GM12878 (cell line): ENCODE measurements around the gene MYO18B. TPM values are rescaled to one million over a fixed set of nuclear protein-coding genes. Genes with fewer than 3 reads are reported as not detected.

Experiments
- ATAC-seq: fragments of 200-7000 bp; cut with Tn5 transposase; 3 replicates; pipeline ENCODE4 v1.9.1; 2020; ENCODE audit warnings: mild to moderate bottlenecking, moderate library complexity
- BruUV-seq: library from RNA; stranded (reverse); fragments of 400-500 nt; replicated peaks from 2 replicates; lab custom pipeline; 2021; lab: Mats Ljungman, UMichigan
- CTCF ChIA-PET: fragments of 300-600 bp; sonication (Branson Sonifier 250); formaldehyde crosslinking; extraction: SDS; loops from one replicate; lab custom pipeline; 2021; ENCODE audit warnings: inconsistent platforms; lab: Yijun Ruan, JAX
- POLR2A ChIA-PET: fragments of 350-600 bp; formaldehyde crosslinking; extraction: SDS; loops from one replicate; lab custom pipeline; 2021; ENCODE audit warnings: inconsistent platforms; lab: Charles Lee
- RAD21 ChIA-PET: fragments of 300-600 bp; sonication (Branson Sonifier 250); formaldehyde crosslinking; loops from one replicate; lab custom pipeline; 2023; ENCODE audit warnings: antibody characterized with exemption; ENCODE audit not compliant: unreplicated experiment; lab: Charles Lee
- SMC1A ChIA-PET: fragments of 300-600 bp; sonication (Branson Sonifier 250); formaldehyde crosslinking; loops from one replicate; lab custom pipeline; 2023; ENCODE audit not compliant: unreplicated experiment, uncharacterized antibody; lab: Charles Lee
- DNase-seq: peaks from one replicate; pipeline ENCODE4 v3.0.0-alpha.2; 2011; ENCODE audit warnings: low read depth, low spot score
- FAIRE-seq: peaks from 3 replicates; lab custom pipeline; 2011; peaks lifted over from hg19 to GRCh38; lab: Jason Lieb, UNC
- H2AFZ ChIP-seq: 2 replicates; pipeline ENCODE4 v1.6.0; 2011; ENCODE audit warnings: low read depth, low read length, control low read depth; ENCODE audit not compliant: control insufficient read depth
- H3K27ac ChIP-seq: 2 replicates; pipeline ENCODE4 v1.5.1; 2011; ENCODE audit warnings: control low read depth; ENCODE audit not compliant: control insufficient read depth, insufficient read depth
- H3K27me3 ChIP-seq, 2 experiments: replicated peaks in 1 of 2; 2 replicates each; pipeline versions ENCODE4 v1.6.0 to v1.6.1; 2011; ENCODE audit warnings: low read length in 1 of 2; ENCODE audit not compliant: control insufficient read depth in 2 of 2, insufficient read depth in 2 of 2
- H3K36me3 ChIP-seq, 2 experiments: 2 replicates each; pipeline ENCODE4 v1.5.1; 2011; ENCODE audit warnings: low read length in 1 of 2; ENCODE audit not compliant: control insufficient read depth in 2 of 2, insufficient read depth in 2 of 2
- H3K4me1 ChIP-seq: 2 replicates; pipeline ENCODE4 v1.6.1; 2011; ENCODE audit warnings: mild to moderate bottlenecking, low read length, moderate library complexity, mixed read lengths; ENCODE audit not compliant: control insufficient read depth, insufficient read depth
- H3K4me2 ChIP-seq: 2 replicates; pipeline ENCODE4 v1.6.0; 2011; ENCODE audit warnings: control low read depth; ENCODE audit not compliant: control insufficient read depth, insufficient read depth
- H3K4me3 ChIP-seq: fragments of 200-600 bp; sonication (generic); 2 replicates; pipeline ENCODE4 v1.5.1; 2016
- H3K79me2 ChIP-seq: 2 replicates; pipeline ENCODE4 v1.6.0; 2011; ENCODE audit warnings: low read length; ENCODE audit not compliant: control insufficient read depth, insufficient read depth
- H3K9ac ChIP-seq: 2 replicates; pipeline ENCODE4 v1.8.0; 2011; ENCODE audit warnings: low read length, control low read depth, mixed read lengths; ENCODE audit not compliant: control insufficient read depth, insufficient read depth
- H3K9me3 ChIP-seq: replicated peaks from 3 replicates; pipeline ENCODE4 v1.5.1; 2011; ENCODE audit warnings: mild to moderate bottlenecking, low read length; ENCODE audit not compliant: control insufficient read depth, insufficient read depth
- H4K20me1 ChIP-seq: 2 replicates; pipeline ENCODE4 v1.6.0; 2011; ENCODE audit not compliant: control insufficient read depth, insufficient read depth
- CEBPZ ChIP-seq: fragments of 150-350 bp; IDR thresholded peaks from 2 replicates; pipeline ENCODE4 v1.6.1; 2016; ENCODE audit warnings: low read depth, low read length
- CREM ChIP-seq: IDR thresholded peaks from 2 replicates; pipeline ENCODE4 v1.6.1; 2014; ENCODE audit warnings: antibody characterized with exemption, low read depth
- ESRRA ChIP-seq: IDR thresholded peaks from 2 replicates; pipeline ENCODE4 v1.6.1; 2012; ENCODE audit warnings: mild to moderate bottlenecking, low read length, improper control_type of control experiment
- GABPA ChIP-seq: IDR thresholded peaks from 2 replicates; pipeline ENCODE4 v1.6.1; 2014; ENCODE audit warnings: antibody characterized with exemption, low read depth, mild to moderate bottlenecking, inconsistent platforms
- MTA2 ChIP-seq: fragments of 450-650 bp; IDR thresholded peaks from 2 replicates; pipeline ENCODE4 v1.6.1; 2016; ENCODE audit warnings: low read depth, mild to moderate bottlenecking, moderate library complexity
- NFIC ChIP-seq: IDR thresholded peaks from 2 replicates; pipeline ENCODE4 v1.6.1; 2012; ENCODE audit warnings: low read depth, mild to moderate bottlenecking, inconsistent platforms, low read length, moderate library complexity
- NKRF ChIP-seq: fragments of 450-650 bp; conservative IDR thresholded peaks from 2 replicates; pipeline ENCODE4 v1.6.1; 2017; ENCODE audit warnings: mild to moderate bottlenecking, moderate library complexity
- POLR2A ChIP-seq: IDR thresholded peaks from 2 replicates; pipeline ENCODE4 v1.6.1; 2011; ENCODE audit warnings: low read depth, mild to moderate bottlenecking, low read length
- PRDM15 ChIP-seq: fragments of 450-650 bp; formaldehyde crosslinking; IDR thresholded peaks from 2 replicates; pipeline ENCODE4 v1.4.0; 2020; ENCODE audit warnings: mild to moderate bottlenecking, moderate library complexity
- RELA ChIP-seq: fragments of 450-650 bp; IDR thresholded peaks from 2 replicates; pipeline ENCODE4 v1.8.0; 2014; ENCODE audit warnings: borderline replicate concordance; ENCODE audit not compliant: partially characterized antibody
- REST ChIP-seq: IDR thresholded peaks from 2 replicates; pipeline ENCODE4 v1.6.1; 2012; ENCODE audit warnings: mild to moderate bottlenecking, low read depth, low read length
- ZZZ3 ChIP-seq: IDR thresholded peaks from 2 replicates; pipeline ENCODE4 v1.6.1; 2011; ENCODE audit warnings: low read depth; ENCODE audit not compliant: control insufficient read depth, insufficient read length
- WGBS: methylation state at CpG from one replicate; pipeline ENCODE4 v1.1.6; 2016; ENCODE audit warnings: low lambda C conversion rate; ENCODE audit not compliant: insufficient replicate concordance, insufficient coverage; ENCODE audit errors: missing lambda C conversion rate; 5-methylcytosine and 5-hydroxymethylcytosine counted together
- in situ Hi-C: fragments of 300-500 bp; cut with MboI; formaldehyde crosslinking; loops from 9 replicates; pipeline ENCODE4 v1.14.3; 2018; ENCODE audit warnings: mixed read lengths
- intact Hi-C: fragments of 100-400 bp; cut with micrococcal nuclease; formaldehyde crosslinking; loops from one replicate; pipeline ENCODE4 v1.14.2; 2022; ENCODE audit not compliant: unreplicated experiment
- polyA plus RNA-seq, 11 experiments: library from polyadenylated mRNA; depleted of rRNA in 4 of 11; unstranded in 6 of 11; stranded (reverse) in 5 of 11; fragments of >200 nt; fragmentation: Nextera tagmentation in 4 of 11; fragmentation: Illumina TruSeq in 1 of 11; extraction: Ambion mirVana in 4 of 11; extraction: Trizol in 1 of 11; gene quantifications; 1 replicate in 1 of 11; 2 replicates in 10 of 11; pipeline versions ENCODE4 v1.2.1 to v1.2.3, GENCODE V29; 2011 to 2016; ENCODE audit warnings: inconsistent platforms in 2 of 11, missing spikeins in 2 of 11, low read depth in 1 of 11
- total RNA-seq, 4 experiments: library from RNA; depleted of rRNA in 3 of 4; stranded (reverse); fragments of >200 nt in 3 of 4; fragmentation: Illumina TruSeq in 1 of 4; extraction: Trizol in 1 of 4; gene quantifications; 2 replicates each; pipeline versions ENCODE4 v1.2.1 to v1.2.3, GENCODE V29; 2013 to 2021

Gene MYO18B
- total and polyA plus RNA-seq, 10 of the 15 experiments (the other 5 are each of a cell fraction or from before 2014, with no cell fraction given): 0.05 to 2.1 (median 0.51) TPM; not detected in 1

- H3K4me1 ChIP-seq: no peaks in the 10 kb centered on the region; the same call in 1 of the 2 replicates
- H3K27me3 ChIP-seq: peaks cover 0 to 2% of the 10 kb centered on the region in 2 experiments; a peak in 1 of 4 replicates
- BruUV-seq: no TSS peak
- H3K36me3 ChIP-seq: no peaks in the 10 kb centered on the region
- H3K79me2 ChIP-seq: no peaks in the 10 kb centered on the region
- SMC1A ChIA-PET: no interaction called here
- RAD21 ChIA-PET: interaction anchor here (1.1 kb wide), 1 partner anchor 12 kb away, joined by 3 read pairs; no protein-coding TSS in a partner anchor
- no peak overlapping the region for H3K4me3 ChIP-seq
- WGBS: 90% methylated on average over 9 of the region's 9 CpGs
- H3K27ac ChIP-seq: no peak overlapping the region
- ATAC-seq: no peak
- no peak overlapping the region for H2AFZ ChIP-seq
- intact Hi-C loops (no loop called here), in situ Hi-C loops (no loop called here)
- no peak overlapping the region for H3K4me2 ChIP-seq
- POLR2A ChIA-PET: no interaction called here
- DNase-seq: no peak
- no peaks in the 10 kb centered on the region; the same call in 1 of the 2 replicates for H4K20me1 ChIP-seq
- no peak for FAIRE-seq
- H3K9me3 ChIP-seq: no peaks in the 10 kb centered on the region; the same call in 2 of the 3 replicates
- no peak overlapping the region for H3K9ac ChIP-seq
- CTCF ChIA-PET: no interaction called here
- TF ChIP-seq NKRF (no peak), GABPA (no peak), ESRRA (no peak), REST (no peak), CREM (no peak), MTA2 (no peak), ZZZ3 (no peak), POLR2A (no peak), PRDM15 (CRISPR knock-in tag) (no peak), CEBPZ (no peak), NFIC (no peak), RELA (no peak)
Measured at GRCh38 chr22:25827415-25827814, 85.4 kb downstream of the MYO18B start.
